GM19463 (cell line): Measurements from ENCODE around the gene SLC6A19.

Experiments used
- ATAC-seq: cut with Tn5 transposase; IDR thresholded peaks from one replicate; pipeline ENCODE4 v1.9.1; 2021; ENCODE audit warnings: mild to moderate bottlenecking, moderate library complexity; ENCODE audit not compliant: unreplicated experiment

SLC6A19 gene

DNA sequence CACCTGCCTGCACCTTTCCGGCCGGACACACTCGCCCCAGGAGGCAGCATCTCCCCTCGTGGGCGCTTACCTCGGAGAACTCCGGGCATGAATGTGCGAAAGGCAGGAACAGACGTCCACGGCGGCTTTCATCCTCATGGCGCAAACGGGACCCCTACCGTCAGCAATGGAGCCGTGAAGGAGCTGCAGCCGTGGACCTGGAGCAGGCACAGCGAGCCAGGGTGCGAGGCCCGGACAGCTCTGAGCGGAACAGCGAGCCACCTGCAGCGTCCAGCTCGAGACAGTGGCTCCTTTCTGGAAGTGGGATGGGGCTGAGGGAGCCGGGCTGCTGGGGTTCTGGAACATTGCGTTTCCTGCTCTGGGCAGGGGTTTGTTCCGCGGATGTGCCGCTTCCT, 7.8 kb upstream of the SLC6A19 start:
- no peak for ATAC-seq

DNA sequence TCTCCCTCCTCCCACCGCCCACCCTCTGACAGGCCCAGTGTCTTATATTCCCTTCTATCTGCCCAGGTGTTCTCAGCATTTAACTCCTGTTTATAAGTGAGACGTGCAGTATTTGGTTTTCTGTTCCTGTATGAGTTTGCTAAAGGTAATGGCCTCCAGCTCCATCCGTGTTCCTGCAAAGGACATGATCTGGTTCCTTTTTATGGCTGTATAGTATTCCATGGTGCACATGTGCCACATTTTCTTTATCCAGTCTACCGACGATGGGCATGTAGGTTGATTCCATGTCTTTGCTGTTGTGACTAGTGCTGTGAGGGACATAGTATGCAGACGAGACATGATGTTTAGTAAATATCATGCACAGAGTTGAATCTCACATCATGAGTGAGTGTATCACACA, 7.0 kb upstream of the SLC6A19 start:
- ATAC-seq = no peak

DNA sequence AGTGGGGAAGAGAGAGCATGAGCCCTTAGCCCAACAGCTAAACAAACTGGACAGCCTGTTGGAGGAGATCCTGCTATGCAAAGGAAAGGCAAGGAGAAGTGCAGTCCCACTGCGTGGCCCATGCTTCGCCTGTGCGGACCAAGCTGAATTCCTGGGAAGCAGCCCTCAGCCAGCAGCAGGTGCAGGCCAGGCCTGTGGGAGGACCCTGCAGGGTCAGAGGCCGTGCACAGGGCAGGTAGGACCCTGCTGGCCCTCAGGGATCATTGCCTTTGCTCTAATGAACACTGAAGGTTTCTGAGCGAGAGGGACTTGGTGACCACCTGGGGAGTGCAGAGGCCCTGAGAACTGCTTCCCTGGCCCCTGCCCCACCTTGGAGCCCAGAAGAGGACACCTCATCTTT, 6.0 kb upstream of the SLC6A19 start:
- ATAC-seq = no peak

DNA sequence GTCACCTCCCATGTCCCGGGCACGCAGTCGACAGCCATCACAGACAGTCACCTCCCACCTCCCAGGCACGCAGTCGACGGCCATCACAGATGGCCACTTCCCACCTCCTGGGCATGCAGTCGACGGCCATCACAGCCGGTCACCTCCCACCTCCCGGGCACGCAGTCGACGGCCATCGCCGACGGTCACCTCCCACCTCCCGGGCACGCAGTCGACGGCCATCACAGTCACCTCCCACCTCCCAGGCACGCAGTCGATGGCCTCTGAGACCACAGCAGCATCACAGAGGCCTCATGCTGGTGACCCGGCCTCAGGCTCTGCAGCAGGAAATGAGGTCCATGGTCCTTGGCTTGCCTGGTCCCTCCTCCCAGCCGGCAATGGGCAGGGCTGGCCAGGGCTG, 5.5 kb upstream of the SLC6A19 start:
- no peak for ATAC-seq

DNA sequence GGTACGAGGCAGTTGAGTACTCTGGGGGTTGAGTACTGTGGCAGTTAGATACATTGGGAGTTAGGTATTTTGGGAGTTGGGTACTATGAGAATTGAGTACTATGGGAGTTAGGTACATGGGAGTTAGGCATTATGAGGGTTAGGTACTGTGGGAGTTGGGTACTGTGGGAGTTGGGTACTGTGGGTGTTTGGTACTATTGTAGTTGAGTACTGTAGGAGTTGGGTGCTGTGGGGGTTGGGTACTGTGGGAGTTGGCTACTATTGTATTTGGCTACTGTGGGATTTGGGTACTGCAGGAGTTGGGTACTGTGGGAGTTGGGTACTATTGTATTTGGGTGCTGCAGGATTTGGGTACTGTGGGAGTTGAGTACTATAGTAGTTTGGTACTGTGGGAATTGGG, 4.8 kb upstream of the SLC6A19 start:
- no peak for ATAC-seq

DNA sequence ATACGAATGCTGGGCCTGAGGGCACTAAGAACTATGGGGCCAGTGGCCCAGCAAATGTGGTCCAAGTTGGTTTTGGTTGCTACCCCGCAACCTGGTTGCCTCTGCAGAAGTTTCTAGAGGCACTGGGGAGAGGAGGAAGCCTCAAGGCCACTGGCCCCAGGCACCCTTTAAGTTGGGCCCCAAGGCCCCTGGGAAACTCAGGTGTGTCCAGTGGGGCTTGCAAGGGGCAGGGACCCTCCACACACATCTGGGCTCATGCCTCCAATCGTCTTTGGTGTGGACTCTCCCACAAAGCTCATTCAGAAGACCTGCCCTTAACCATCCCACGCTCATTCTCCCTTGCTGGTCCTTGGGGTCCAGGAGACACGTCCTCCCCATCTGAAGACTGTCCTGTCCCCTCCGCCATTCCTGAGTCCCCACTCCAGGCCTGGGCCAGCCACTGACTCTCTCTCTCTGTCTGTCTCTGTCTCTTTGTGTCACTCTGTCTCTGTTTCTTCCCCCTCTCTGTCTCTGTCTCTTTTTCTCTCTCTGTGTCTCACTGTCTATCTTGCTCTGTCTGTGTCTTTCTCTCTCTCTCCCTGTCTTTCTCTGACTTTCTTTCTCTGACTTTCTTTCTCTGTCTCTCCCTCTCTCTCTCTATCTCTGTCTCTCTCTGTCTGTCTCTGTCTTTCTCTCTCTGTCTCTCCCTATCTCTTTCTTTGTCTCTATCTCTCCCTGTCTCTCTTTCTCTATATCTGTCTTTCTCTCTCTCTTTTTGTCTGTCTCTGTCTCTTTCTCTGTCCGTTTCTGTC, 3.3 kb upstream of the SLC6A19 start:
- ATAC-seq = no peak

DNA sequence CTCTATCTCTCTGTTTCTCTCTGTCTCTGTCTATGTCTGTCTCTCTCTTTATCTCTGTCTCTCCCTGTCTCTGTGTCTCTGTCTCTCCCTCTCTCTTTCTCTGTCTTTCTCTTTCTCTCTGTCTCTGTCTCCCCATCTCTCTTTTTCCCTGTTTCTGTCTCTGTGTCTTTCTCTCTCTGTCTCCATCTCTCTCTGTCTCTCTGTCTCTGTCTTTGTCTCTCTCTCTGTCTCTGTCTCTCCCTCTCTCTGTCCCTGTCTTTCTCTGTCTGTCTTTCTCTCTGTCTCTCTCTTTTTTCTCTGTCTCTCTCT, 2.1 kb upstream of the SLC6A19 start:
- ATAC-seq = no peak

DNA sequence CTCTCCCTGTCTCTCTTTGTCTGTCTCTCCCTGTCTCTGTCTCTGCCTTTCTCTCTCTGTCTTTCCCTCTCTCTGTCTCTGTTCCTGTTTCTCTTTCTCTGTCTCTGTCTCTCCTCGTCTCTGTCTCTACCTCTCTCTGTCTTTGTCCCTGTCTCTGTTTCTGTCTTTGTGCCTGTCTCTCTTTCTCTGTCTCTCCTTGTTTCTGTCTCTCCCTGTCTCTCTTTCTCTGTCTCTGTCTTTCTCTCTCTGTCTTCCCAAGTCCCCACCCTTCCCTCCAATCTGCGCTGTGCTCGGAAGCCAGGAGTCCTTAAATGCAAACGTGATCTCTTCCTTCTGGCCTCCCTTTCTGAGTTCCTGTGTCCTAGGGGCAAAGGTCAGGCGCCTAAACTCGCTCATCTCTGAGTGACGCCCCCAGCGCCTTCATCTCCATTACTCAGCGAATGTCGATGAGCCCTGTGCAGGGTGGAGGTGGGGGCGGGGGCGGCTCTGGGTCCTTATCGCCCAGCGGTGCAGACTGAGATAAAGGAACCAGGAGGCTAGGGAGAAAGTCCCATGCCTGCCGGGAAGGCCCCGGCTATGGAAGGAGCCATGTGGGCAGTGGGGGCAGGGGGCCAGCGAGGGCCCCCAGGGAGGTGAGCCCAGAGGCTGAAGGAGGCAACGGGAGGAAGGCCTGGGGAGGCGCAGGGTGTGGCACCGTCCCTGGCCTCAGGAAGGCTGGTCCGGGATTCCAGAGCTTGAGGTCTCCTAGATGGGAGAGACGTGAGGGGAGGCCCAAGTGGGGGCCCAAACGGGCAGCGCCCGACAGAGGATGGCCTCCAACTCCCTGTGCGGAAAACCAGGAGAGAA, 1.5 kb upstream of the SLC6A19 start:
- ATAC-seq = no peak

DNA sequence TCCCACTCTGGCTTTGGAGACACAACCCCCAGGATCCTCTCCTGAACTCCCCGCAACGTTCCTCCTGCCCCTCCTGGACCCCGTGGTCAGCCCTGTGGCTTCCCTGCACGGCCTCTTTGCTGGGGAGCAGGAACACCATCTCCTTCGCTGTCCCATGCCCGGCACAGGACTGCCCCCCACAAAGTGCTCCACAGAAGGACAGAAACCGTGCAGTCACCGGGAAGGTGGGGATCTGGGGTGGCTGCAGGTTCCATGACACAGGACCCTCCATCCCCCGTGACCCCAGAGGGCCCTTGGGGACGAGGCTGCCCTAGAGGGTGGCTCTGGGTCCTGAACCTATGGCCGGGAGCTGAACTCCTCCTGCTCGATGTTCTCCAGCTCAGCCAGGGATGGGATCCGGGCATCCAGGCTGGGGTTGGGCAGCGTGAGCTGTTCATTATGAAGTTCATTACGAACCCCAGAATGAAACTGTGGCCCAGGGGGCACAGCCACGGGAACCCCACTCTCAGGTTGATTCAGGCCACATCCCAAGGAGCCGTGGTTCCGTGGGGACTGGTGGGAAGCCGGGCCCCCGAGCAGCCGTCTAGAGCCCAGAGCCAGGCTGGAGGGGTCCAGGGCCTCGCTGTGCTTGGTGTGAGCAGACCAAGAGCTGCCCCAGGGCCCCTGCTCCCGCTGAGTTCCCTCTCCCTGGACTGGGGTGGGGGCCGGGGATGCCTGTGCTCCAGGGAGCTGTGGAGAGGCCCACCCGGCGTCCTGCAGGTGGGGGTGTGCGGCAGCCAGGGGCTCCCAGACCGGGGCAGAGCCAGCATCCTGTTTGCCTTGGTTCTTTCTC, 684 bp upstream of the SLC6A19 start:
- ATAC-seq = no peak

DNA sequence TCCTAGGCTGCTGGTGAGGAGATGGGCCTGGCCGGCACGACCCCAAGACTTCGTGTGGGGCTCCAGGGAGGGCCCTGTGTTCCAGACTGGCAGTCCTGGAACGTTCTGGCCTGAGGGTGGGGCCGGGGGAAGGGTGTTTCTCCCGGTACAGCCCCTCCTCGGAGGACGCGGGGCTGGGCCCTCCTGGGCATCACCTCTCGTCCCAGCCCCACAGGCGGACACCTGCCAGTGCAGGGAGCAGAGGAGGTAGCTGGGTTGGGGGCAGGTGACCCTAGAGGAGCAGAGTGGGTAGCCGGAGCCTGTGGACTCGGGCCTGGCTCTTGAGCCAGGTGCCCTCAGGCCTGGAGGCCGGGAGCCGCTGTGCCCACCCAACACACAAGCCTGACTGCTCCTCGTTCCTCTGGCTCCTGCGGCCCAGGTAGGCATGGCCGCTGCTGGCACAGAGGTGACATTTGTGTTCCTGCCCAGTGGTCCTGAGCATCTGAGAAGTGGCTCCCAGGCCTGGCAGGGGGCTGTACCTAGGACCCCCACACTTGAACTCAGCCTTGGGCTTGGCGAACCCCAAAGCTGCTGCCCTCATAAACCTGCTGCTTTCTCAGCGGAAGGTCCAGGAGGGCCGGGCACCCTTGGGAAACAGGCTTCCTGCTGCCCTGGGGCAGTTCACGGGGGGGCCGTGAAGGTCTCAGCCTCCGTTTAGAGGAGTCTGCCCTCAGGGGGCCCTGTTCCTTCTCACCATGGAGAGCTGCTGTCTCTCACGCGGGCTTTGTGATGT, 817 bp downstream of the SLC6A19 start:
- ATAC-seq = no peak

DNA sequence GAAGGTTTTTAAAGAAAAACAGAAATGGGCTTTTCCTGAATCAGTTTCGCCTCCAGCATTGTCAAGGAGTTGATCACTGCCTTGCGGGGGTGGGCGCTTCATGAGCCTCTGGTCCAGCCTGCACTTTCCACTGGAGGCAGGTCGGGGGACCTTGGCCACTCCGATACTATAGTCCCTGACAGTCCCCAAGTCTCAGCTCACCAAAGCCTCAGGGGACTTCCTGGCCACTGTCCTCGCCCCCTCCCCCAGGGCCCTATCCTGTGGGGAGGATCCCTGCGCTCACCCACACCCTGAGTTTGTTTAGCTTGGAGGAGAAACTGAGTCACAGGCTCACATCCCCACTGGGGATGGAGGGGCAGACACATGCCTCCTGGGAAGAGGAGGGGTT, 1.4 kb downstream of the SLC6A19 start:
- ATAC-seq = no peak

DNA sequence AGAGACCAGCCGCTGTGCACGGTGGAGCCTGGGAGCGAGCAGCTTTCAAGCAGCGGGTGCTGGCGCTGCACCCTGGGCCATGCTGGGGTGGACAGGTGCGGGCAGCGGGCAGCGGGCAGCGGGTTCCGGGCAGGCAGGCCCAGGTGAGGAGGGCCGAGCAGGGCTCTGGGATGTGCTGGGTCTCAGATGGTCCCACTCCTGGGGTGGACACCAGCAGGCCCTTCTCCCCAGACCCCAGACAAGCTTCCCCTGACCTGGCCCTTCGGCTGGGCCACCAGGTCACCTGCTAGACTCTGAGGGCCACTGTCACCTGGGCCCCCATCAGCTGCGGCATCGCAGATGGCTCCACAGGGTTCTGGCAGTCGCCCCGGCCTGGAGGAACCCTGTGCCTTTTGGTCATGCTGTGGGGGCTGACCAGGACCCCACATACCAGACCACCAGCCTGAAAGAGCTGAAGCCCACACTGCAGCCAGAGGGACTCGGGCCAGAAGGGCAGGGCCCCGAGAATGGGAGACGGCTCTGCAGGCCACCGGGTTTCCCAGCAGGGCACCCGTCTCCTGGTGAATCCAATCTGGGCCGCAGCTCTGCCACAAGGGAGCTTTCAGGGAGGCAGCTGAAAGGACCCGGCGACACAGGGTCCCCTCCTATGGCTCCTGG, 2.0 kb downstream of the SLC6A19 start:
- no peak for ATAC-seq

DNA sequence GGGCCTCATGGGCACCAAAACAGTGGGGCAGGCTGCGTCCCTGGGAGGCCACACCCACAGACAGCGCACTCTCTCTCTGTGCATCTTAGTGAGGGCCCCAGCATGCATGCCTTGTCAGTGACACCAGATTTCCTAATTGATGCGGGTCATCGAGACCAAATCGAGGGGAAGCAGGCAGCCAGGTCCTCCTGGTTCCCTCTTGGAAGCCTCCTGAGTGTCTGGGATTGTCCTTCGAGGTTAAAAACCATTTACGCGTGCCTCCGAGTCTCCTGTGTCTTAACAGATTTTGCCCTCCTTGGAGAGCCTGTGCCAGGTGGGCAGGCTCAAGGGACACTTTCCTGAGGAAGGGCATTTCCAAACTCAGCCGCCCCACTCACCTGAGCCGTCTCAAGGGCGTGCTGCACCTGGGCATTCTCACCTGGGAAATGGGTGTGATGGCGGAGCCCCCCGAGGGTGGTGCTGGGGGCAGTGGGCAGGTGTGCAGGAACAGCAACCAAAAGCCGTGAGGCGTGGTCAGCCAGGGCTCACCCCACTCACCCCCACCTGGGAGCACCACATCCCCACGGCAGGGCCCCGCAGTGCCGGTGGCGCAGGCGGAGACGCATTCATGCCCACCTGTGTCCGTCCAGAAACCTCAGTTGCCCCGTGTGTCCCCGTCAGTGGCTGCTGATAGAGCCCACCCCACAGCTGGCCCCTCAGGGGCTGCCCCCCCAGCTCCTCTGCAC, 2.7 kb downstream of the SLC6A19 start:
- no peak for ATAC-seq

DNA sequence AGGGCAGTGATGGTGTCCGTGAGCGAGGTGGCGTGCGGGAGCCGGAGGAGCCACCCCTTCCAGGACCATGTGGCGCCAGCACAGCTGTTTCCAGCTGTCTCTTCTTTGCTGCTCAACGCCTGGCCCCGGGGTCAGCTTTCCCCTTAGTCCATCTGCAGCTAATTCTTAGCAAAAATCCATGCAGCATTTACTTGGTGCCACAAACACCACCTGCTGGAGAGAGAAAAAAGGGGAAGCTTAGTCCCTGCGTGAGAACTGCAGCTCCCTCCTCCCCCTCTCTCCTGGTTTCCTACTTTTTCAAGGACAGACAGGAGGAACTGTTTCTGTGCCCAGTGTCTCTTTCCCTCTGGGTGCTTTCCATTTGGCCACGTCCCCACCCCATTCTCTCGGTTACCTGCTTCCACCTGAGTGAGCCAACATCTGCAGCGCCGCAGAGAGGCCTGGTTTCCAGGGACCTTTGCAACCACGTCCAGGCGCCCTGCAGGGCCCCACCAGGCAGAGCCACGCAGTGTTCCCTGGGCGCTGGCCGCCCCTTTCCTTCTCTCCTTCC, 3.4 kb downstream of the SLC6A19 start:
- no peak for ATAC-seq

DNA sequence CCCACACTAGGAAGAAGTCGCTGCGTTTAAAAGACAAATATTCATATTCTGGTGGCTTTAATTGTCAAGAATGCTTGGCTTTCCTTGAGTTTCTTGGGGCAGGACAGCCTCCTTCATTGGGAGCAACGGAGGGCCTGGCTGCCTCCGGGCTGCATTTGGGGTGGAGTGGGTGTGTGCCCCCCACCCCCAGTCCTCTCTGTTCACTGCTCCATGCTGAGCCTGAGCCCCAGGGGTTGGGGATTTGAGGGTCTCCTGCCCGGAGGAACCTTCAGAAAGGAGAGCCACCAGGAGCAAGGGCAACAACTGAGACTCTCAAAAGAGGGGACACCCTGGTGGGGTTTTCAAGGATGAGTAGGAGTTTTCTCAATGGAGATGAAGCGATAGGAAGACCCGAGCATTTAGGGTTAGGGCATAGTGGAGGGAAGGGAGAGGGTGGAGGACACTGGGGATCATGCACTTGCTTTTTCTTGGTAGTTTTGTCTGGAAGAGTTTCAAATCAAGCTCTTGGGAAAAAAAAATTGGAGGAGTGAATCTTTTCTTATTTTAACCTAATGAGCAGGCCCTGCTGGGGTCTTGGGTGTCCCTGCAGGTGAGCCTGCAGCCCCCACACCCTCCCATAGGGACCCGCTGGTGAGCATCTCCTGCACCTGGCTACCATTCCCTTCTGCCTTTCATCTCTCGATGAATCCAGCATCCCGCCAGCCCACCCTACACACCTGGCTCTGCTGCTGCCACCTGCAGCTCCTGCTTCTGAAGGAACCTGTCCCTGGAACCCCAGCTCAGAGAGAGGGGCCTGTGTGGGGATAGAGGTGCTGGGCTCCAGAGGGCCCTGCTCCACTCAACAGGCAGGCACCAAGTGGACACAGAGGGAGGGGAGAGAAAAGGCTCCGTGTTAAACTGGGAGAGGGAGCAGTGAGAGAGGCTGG, 4.1 kb downstream of the SLC6A19 start:
- no peak for ATAC-seq

DNA sequence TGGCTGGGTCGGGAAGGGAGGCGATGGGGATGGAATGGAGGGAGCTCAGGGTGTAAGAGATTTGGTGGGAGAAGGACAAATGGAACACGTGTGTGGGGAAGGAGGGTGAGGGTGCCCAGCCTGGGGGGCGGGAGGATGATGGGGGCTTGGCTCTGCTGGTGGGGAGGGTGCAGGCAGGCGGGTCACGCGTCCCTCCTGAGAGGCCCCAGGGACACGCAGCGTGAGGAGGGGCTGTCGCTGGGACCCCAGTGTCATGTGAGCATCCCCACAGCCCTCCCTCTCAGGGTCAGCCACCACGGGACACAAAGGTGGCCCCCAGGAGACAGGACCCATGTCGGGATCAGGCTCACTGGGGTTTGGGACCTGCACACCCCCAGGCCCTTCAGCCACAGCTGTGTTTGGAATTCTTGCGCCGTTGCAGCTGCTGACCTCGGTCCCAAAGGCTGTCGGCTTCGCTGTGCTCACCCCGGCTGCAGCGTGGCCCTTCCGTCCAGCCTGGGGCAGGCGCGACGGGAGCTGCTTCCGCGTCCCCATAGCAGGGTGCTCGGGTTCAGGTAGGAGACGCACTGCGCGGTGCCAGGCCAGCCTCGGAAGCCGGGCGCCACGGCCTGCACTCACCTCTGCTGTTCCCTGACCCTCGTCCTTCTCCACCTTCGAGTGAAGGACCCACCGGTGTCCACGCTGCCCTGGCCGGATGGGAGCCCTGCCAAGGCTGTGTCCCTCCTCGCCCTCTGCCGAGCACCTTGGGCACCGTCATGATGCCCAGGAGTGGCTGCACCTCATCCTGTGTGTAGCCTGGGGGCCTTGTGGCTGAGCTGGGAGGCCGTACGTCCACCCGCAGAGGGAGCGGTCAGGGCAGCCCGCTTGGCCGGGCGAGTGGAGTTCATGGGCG, 5.4 kb downstream of the SLC6A19 start:
- no peak for ATAC-seq

DNA sequence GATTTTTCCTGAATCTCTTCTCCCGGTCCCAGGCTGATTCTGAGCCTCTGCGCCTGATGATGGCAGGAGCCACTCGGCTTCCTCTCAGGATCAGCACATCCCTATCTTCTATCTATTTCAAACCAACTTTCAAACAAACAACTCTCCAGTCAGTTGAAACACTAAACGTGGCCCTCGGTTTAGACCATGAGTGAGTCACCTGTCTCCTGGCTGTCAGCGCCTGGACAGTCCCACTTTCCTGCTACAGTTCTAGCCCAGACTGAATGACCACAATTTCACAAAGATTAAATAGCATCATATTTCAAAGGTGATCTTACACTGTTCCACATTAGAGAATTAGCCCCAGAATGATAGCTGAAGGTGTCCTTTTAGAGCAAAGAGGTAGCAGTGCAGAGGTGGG, 6.2 kb downstream of the SLC6A19 start:
- no peak for ATAC-seq
